CD8-positive, alpha-beta memory T cell (primary cell): ENCODE data around the gene KAZN. TPM values are rescaled to one million over a fixed set of nuclear protein-coding genes. Genes with fewer than 3 reads are reported as not detected.

Experiments
- CTCF ChIA-PET: fragments of 350-600 bp; sonication (Branson Sonifier 250); formaldehyde crosslinking; loops from one replicate; lab custom pipeline; 2021; ENCODE audit warnings: antibody characterized with exemption; lab: Charles Lee
- POLR2A ChIA-PET: fragments of 350-600 bp; sonication (Branson Sonifier 250); formaldehyde crosslinking; loops from one replicate; lab custom pipeline; 2021; ENCODE audit warnings: antibody characterized with exemption; lab: Charles Lee
- DNase-seq, 5 donors: peaks; one replicate each; pipeline versions ENCODE4 v3.0.0 to v3.0.0-alpha.2; 2020 to 2022; ENCODE audit warnings: mixed read lengths in 1 of 5
- H3K27ac ChIP-seq: one replicate; pipeline ENCODE4 v1.7.0; 2013; ENCODE audit warnings: low read depth, mild to moderate bottlenecking, low read length, moderate library complexity
- H3K27me3 ChIP-seq: 2 replicates; pipeline ENCODE4 v1.7.0; 2013; ENCODE audit warnings: low read length, mild to moderate bottlenecking; ENCODE audit not compliant: insufficient read depth, poor library complexity, severe bottlenecking
- H3K36me3 ChIP-seq: 2 replicates; pipeline ENCODE4 v1.7.0; 2013; ENCODE audit warnings: mild to moderate bottlenecking, low read length, moderate library complexity; ENCODE audit not compliant: insufficient read depth
- H3K4me1 ChIP-seq: 2 replicates; pipeline ENCODE4 v1.7.0; 2013; ENCODE audit warnings: mild to moderate bottlenecking, low read length, moderate library complexity; ENCODE audit not compliant: insufficient read depth
- H3K4me3 ChIP-seq: 2 replicates; pipeline ENCODE4 v1.7.0; 2013; ENCODE audit warnings: mild to moderate bottlenecking, low read length
- H3K9me3 ChIP-seq: 2 replicates; pipeline ENCODE4 v1.7.0; 2013; ENCODE audit warnings: mild to moderate bottlenecking, low read length
- H3K27ac Mint-ChIP-seq, 8 donors: one replicate each; pipeline ENCODE4 v1.8.0; 2020 to 2021; ENCODE audit warnings: mixed read lengths in 8 of 8, mild to moderate bottlenecking in 6 of 8, inconsistent platforms in 3 of 8, moderate library complexity in 3 of 8
- H3K27me3 Mint-ChIP-seq, 2 donors: one replicate each; pipeline ENCODE4 v1.8.0; 2020 to 2021; ENCODE audit warnings: mixed read lengths in 2 of 2, mild to moderate bottlenecking in 1 of 2, moderate library complexity in 1 of 2
- H3K36me3 Mint-ChIP-seq, 3 donors: one replicate each; pipeline ENCODE4 v1.8.0; 2020 to 2021; ENCODE audit warnings: mixed read lengths in 3 of 3, inconsistent platforms in 1 of 3, mild to moderate bottlenecking in 1 of 3
- H3K4me1 Mint-ChIP-seq, 3 donors: one replicate each; pipeline ENCODE4 v1.8.0; 2020 to 2021; ENCODE audit warnings: mixed read lengths in 3 of 3, inconsistent platforms in 1 of 3, mild to moderate bottlenecking in 1 of 3
- H3K4me3 Mint-ChIP-seq, 7 donors: one replicate each; pipeline ENCODE4 v1.8.0; 2020 to 2021; ENCODE audit warnings: mixed read lengths in 7 of 7, mild to moderate bottlenecking in 6 of 7, moderate library complexity in 4 of 7, inconsistent platforms in 2 of 7
- H3K9me3 Mint-ChIP-seq, 5 donors: one replicate each; pipeline ENCODE4 v1.8.0; 2020 to 2022; ENCODE audit warnings: mixed read lengths in 5 of 5, mild to moderate bottlenecking in 3 of 5, moderate library complexity in 2 of 5, inconsistent platforms in 1 of 5
- polyA plus RNA-seq: library from polyadenylated mRNA; unstranded; fragments of 300-500 nt; fragmentation: Illumina TruSeq; gene quantifications from one replicate; pipeline ENCODE4 v1.2.3, GENCODE V29; 2021
- total RNA-seq, 2 experiments: library from RNA; stranded (reverse); gene quantifications; one replicate each; pipeline ENCODE4 v1.2.3, GENCODE V29; 2021

The KAZN gene
- total and polyA plus RNA-seq, 3 experiments from 2014 or later = 0.15 to 0.35 (median 0.18) TPM

DNA sequence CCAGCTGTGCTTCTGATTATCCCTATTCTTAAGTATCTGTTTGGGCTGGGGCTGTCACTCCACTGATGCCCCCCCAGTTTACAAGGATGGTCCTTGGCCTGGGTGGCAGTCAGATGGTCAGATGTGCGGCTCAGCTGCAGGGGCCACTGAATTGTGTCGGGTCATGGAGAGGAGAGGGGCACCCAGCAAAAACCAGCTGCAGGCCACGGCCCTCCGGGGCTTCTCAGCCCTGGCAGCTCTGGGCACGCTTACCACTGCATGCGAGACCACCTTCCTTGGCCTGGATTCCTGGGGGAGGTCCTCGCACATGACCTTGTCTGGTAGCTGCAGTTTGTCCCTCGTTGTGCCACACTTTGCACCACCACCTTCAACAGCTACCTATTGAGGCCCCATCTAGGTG lies 390.2 kb downstream of the KAZN start:
- CTCF ChIA-PET = interaction anchor here (1.4 kb wide), 1 partner anchor 14 kb away, joined by 3 read pairs; no protein-coding TSS in a partner anchor
- Mint-ChIP-seq H3K27me3 (peaks cover 0 to 2% of the 10 kb centered on the region in 2 donors), H3K4me1 (no peaks in the 10 kb centered on the region), H3K4me3 (no peak overlapping the region), H3K27ac (no peak overlapping the region), H3K9me3 (no peaks in the 10 kb centered on the region), H3K36me3 (no peaks in the 10 kb centered on the region)
- no peaks in the 10 kb centered on the region for H3K36me3 ChIP-seq
- H3K4me1 ChIP-seq = no peaks in the 10 kb centered on the region
- DNase-seq = no peak
- POLR2A ChIA-PET = no interaction called here
- no peaks in the 10 kb centered on the region for H3K27me3 ChIP-seq
- H3K9me3 ChIP-seq = no peaks in the 10 kb centered on the region
- H3K4me3 ChIP-seq = no peak overlapping the region
- no peak overlapping the region for H3K27ac ChIP-seq

GRCh38 chr1:14989931-14990728 lies 391.6 kb downstream of the KAZN start:
- POLR2A ChIA-PET = no interaction called here
- Histone ChIP-seq H3K36me3 (no peaks in the 10 kb centered on the region), H3K9me3 (no peaks in the 10 kb centered on the region), H3K4me3 (no peak overlapping the region), H3K27ac (no peak overlapping the region), H3K27me3 (no peaks in the 10 kb centered on the region), H3K4me1 (no peaks in the 10 kb centered on the region)
- Mint-ChIP-seq H3K9me3 (no peaks in the 10 kb centered on the region), H3K27ac (no peak overlapping the region), H3K27me3 (peaks cover 0 to under 1% of the 10 kb centered on the region in 2 donors), H3K4me3 (no peak overlapping the region), H3K4me1 (no peaks in the 10 kb centered on the region), H3K36me3 (no peaks in the 10 kb centered on the region)
- CTCF ChIA-PET = no interaction called here
- DNase-seq = no peak

- no peak overlapping the region for H3K4me3 ChIP-seq
- no peaks in the 10 kb centered on the region for H3K9me3 ChIP-seq
- ChIA-PET POLR2A (no interaction called here), CTCF (no interaction called here)
- DNase-seq = no peak
- no peaks in the 10 kb centered on the region for H3K36me3 Mint-ChIP-seq
- H3K4me1 ChIP-seq = no peaks in the 10 kb centered on the region
- no peak overlapping the region for H3K27ac ChIP-seq
- no peaks in the 10 kb centered on the region for H3K27me3 Mint-ChIP-seq
- no peaks in the 10 kb centered on the region for H3K36me3 ChIP-seq
- no peaks in the 10 kb centered on the region for H3K9me3 Mint-ChIP-seq
- H3K27me3 ChIP-seq = no peaks in the 10 kb centered on the region
- H3K4me3 Mint-ChIP-seq = no peak overlapping the region
- H3K27ac Mint-ChIP-seq = no peak overlapping the region
- no peaks in the 10 kb centered on the region for H3K4me1 Mint-ChIP-seq
Measured at GRCh38 chr1:14993414-14993813, 394.9 kb downstream of the KAZN start.

DNA sequence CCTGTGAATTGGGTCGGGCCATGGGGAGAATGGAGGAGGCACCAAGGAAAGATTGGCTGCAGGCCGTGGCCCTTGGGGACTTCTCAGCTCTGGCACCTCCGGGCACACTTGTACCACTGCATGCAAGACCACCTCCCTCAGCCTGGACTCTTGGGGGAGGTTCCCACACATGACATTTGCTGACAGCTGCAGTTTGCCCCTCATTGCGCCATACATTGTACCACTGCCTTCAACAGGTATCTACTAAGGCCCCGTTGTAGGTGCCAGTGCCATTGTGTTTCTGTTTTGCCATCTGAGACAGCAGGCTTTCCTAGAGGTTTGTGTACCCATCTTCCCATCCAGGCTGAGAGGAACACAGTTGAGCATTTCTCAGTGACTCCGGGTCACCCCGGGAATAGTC lies 395.7 kb downstream of the KAZN start:
- Mint-ChIP-seq H3K36me3 (no peaks in the 10 kb centered on the region), H3K27me3 (no peaks in the 10 kb centered on the region), H3K9me3 (no peaks in the 10 kb centered on the region), H3K4me1 (no peaks in the 10 kb centered on the region), H3K27ac (no peak overlapping the region), H3K4me3 (no peak overlapping the region)
- Histone ChIP-seq H3K4me1 (no peaks in the 10 kb centered on the region), H3K36me3 (no peaks in the 10 kb centered on the region), H3K27me3 (no peaks in the 10 kb centered on the region), H3K9me3 (no peaks in the 10 kb centered on the region), H3K4me3 (no peak overlapping the region), H3K27ac (no peak overlapping the region)
- CTCF ChIA-PET = no interaction called here
- POLR2A ChIA-PET = no interaction called here
- no peak for DNase-seq

DNA sequence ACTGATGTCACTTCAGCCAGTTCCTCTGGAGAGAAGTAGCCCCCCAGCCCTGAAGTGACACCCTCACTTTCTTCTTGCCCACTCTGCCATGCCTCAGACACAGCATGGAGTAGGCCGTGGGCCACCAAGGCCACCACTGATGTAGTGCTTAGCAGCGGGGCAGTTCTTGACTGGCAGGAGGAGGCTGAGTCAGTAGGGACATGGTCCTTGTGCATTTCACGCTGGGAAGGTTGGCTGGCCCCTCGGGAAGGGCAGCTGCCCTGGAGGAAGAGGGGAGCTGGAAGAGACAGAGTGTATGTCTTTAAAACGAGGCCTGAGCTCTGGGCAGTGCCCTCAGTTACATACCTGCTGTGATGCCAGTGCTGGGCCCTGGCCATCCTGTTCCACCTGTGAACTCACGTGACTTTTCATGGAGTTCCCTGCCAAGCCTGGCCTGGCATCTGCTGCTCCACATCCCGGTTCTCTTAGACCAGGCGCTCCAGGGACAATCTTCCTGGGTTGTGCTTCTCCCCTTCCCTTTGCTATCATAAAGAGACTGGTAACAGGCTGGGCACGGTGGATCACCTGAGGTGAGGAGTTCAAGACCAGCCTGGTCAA lies 396.5 kb downstream of the KAZN start:
- Mint-ChIP-seq H3K4me1 (no peaks in the 10 kb centered on the region), H3K36me3 (no peaks in the 10 kb centered on the region), H3K4me3 (no peak overlapping the region), H3K9me3 (no peaks in the 10 kb centered on the region), H3K27ac (peak overlapping the region in 1 of 8 donors; percentile 31), H3K27me3 (peaks cover 0 to 1% of the 10 kb centered on the region in 2 donors)
- no peak overlapping the region for H3K27ac ChIP-seq
- no peaks in the 10 kb centered on the region for H3K4me1 ChIP-seq
- no peak for DNase-seq
- no peaks in the 10 kb centered on the region for H3K36me3 ChIP-seq
- H3K9me3 ChIP-seq = no peaks in the 10 kb centered on the region
- ChIA-PET POLR2A (no interaction called here), CTCF (no interaction called here)
- no peak overlapping the region for H3K4me3 ChIP-seq
- no peaks in the 10 kb centered on the region for H3K27me3 ChIP-seq

- H3K4me1 Mint-ChIP-seq = no peaks in the 10 kb centered on the region
- no peak for DNase-seq
- no peak overlapping the region for H3K4me3 ChIP-seq
- H3K9me3 Mint-ChIP-seq = no peaks in the 10 kb centered on the region
- H3K36me3 ChIP-seq = no peaks in the 10 kb centered on the region
- H3K27me3 ChIP-seq = no peaks in the 10 kb centered on the region
- no peak overlapping the region for H3K4me3 Mint-ChIP-seq
- no peaks in the 10 kb centered on the region for H3K36me3 Mint-ChIP-seq
- no peaks in the 10 kb centered on the region for H3K4me1 ChIP-seq
- no peak overlapping the region for H3K27ac Mint-ChIP-seq
- ChIA-PET POLR2A (no interaction called here), CTCF (no interaction called here)
- H3K27ac ChIP-seq = no peak overlapping the region
- H3K9me3 ChIP-seq = no peaks in the 10 kb centered on the region
- peaks cover 0 to 3% of the 10 kb centered on the region in 2 donors for H3K27me3 Mint-ChIP-seq
Measured at GRCh38 chr1:14996133-14997050, 397.9 kb downstream of the KAZN start.

- no peak overlapping the region for H3K4me3 ChIP-seq
- Mint-ChIP-seq H3K4me3 (no peak overlapping the region), H3K4me1 (no peaks in the 10 kb centered on the region), H3K27ac (no peak overlapping the region), H3K27me3 (peaks cover 0 to 3% of the 10 kb centered on the region in 2 donors), H3K9me3 (no peaks in the 10 kb centered on the region), H3K36me3 (no peaks in the 10 kb centered on the region)
- no peak overlapping the region for H3K27ac ChIP-seq
- no peaks in the 10 kb centered on the region for H3K4me1 ChIP-seq
- POLR2A ChIA-PET = no interaction called here
- no peaks in the 10 kb centered on the region for H3K36me3 ChIP-seq
- H3K27me3 ChIP-seq = no peaks in the 10 kb centered on the region
- H3K9me3 ChIP-seq = no peaks in the 10 kb centered on the region
- CTCF ChIA-PET = no interaction called here
- DNase-seq = no peak
Measured at GRCh38 chr1:14997646-14998276, 399.3 kb downstream of the KAZN start.
